BLaER1 (cell line): ENCODE data around the gene TPSAB1.
A peak's percentile ranks its signal among the peaks of the same experiment; 100 is the strongest.

Experiments used
- H3K27ac ChIP-seq: shearing (Covaris generic); formaldehyde crosslinking; 2 replicates; pipeline ENCODE4 v1.8.1; 2022
- H3K27me3 ChIP-seq: shearing (Covaris generic); formaldehyde crosslinking; 2 replicates; pipeline ENCODE4 v1.8.1; 2022
- H3K36me3 ChIP-seq: shearing (Covaris generic); formaldehyde crosslinking; 2 replicates; pipeline ENCODE4 v1.8.1; 2022
- H3K4me1 ChIP-seq: shearing (Covaris generic); formaldehyde crosslinking; 2 replicates; pipeline ENCODE4 v1.8.1; 2022
- H3K4me2 ChIP-seq: shearing (Covaris generic); formaldehyde crosslinking; 2 replicates; pipeline ENCODE4 v1.8.1; 2022
- H3K4me3 ChIP-seq: shearing (Covaris generic); formaldehyde crosslinking; 2 replicates; pipeline ENCODE4 v1.8.1; 2022
- H3K9ac ChIP-seq: shearing (Covaris generic); formaldehyde crosslinking; 2 replicates; pipeline ENCODE4 v1.8.1; 2022
- H3K9me3 ChIP-seq: shearing (Covaris generic); formaldehyde crosslinking; 2 replicates; pipeline ENCODE4 v1.8.1; 2022
- H4K20me1 ChIP-seq: shearing (Covaris generic); formaldehyde crosslinking; 2 replicates; pipeline ENCODE4 v1.8.1; 2022
- Cebpa-rat ChIP-seq: shearing (Covaris generic); IDR thresholded peaks from 2 replicates; pipeline ENCODE4 v1.8.1; 2022

Gene TPSAB1

DNA sequence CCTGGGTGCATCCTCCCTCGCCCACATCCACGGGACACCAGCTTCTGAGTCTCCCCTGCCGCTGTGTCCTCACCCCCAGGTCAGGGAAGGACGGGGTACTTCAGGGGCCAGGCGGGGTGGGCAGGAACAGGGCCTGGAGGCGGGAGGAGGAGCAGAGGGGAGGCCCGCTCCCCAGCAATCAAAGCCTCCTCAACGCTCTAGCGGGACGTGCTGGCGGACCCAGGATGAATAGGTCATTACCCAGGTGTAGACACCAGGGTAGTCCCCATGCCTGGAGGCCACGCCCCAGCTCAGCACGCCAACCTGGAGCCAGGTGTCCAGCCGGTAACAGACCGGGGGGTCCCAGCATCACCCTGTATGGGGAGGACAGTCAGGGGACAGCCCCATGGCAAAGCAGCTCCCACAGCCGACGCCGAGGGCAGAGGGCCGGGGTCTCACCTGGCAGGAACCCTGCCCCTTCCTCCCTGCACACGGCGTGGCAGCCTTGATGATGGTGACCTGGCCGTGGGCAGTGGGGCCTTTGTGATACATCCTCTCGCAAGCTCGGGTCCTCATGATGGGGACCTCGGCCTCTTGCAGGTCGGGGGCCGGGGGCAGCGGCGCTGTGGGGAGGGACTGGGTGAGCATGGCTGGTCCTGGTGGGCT, 39.6 kb downstream of the TPSAB1 start:
- Histone ChIP-seq H3K4me3 (no peak overlapping the region), H3K9ac (no peak overlapping the region), H4K20me1 (no peaks in the 10 kb centered on the region), H3K27ac (peak overlapping the region; percentile 38; the same call in 1 of the 2 replicates), H3K36me3 (no peaks in the 10 kb centered on the region), H3K27me3 (peaks cover 60% of the 10 kb centered on the region), H3K9me3 (no peaks in the 10 kb centered on the region), H3K4me1 (peaks cover 62% of the 10 kb centered on the region), H3K4me2 (peak overlapping the region; percentile 67)
- TF ChIP-seq Cebpa-rat: no peak

DNA sequence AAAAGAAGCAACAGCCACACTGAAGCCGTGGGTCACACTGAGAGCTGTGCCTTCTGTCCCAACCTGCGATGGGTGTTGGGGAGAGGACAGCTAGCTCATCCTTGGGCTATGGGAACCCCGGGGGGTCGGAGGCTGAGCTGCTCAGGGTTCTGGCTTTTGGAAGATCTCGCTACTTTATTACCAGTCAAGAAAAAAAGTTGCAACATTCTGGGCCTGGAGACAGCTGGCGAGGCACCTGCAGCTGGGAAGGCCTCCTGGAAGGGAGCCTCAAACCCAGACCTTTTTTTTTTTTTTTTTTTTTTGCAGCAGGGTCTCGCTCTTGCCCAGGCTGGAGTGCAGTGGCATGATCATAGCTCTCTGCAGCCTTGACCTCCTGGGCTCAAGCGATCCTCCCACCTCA, 40.3 kb downstream of the TPSAB1 start:
- Histone ChIP-seq H3K4me1 (peaks cover 62% of the 10 kb centered on the region), H4K20me1 (no peaks in the 10 kb centered on the region)
- TF ChIP-seq Cebpa-rat: no peak

DNA sequence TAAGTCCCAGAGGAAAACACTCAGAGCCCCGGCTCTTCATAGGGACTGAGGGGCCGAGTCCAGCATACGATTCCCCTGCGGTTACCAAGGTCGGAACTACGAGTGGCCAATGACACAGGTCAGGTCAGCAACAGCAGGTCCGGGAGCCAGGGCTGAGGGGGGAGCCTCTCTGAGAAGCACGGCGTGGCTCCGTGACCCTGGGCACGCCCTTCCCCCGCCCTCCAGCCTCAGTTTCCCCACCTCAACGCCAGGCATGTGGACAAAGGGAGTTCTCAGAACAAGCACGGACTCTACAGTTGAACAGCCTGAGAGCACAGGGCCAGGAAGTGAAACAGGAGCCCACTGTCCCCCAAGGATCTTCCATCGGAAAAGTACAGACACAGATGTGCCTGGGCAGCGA, 41.0 kb downstream of the TPSAB1 start:
- Histone ChIP-seq H3K9ac (no peak overlapping the region), H3K27me3 (peaks cover 69% of the 10 kb centered on the region)

More for the DNA sequence above, 40.3 kb downstream of the TPSAB1 start:
- Histone ChIP-seq H3K27ac (no peak overlapping the region), H3K4me2 (peak overlapping the region; percentile 77; the same call in 1 of the 2 replicates), H3K27me3 (peaks cover 63% of the 10 kb centered on the region), H3K9ac (no peak overlapping the region), H3K4me3 (no peak overlapping the region), H3K9me3 (no peaks in the 10 kb centered on the region), H3K36me3 (no peaks in the 10 kb centered on the region)

DNA sequence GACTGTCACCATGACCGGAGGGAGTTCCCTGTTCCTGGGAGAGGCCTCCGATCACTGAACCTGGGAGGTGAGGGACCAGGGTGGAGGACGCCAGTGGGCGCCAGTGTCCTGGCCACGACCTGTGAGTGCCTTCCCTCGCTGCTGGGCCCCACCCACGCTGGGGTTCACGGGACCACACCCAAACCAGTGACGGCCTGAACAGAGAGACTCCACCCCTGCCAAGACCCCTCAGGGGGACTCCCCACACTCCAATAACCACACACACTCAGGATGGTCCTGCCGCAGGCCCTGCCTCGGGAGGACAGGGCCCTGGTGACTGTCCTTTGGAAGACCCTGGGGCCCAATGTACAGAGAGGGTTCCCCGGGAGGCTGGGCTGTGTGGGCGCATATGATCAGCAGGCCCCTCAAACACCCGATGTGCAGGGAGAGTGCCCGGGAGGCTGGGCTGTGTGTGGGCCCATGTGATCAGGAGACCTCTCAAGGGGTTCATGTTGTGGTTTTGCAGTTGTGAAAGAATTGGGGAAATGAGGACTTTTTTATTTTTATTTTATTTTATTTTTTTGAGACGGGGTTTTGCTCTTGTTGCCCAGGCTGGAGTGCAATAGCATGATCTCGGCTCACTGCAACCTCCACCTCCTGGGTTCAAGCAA, 41.9 kb downstream of the TPSAB1 start:
- Histone ChIP-seq H3K27me3 (peaks cover 64% of the 10 kb centered on the region), H3K9me3 (no peaks in the 10 kb centered on the region), H3K4me2 (peak overlapping the region; percentile 77), H3K4me1 (peaks cover 62% of the 10 kb centered on the region), H3K36me3 (no peaks in the 10 kb centered on the region), H3K9ac (no peak overlapping the region), H4K20me1 (no peaks in the 10 kb centered on the region), H3K4me3 (no peak overlapping the region), H3K27ac (no peak overlapping the region)
- no peak for TF ChIP-seq Cebpa-rat

More for the DNA sequence above, 41.0 kb downstream of the TPSAB1 start:
- Histone ChIP-seq H4K20me1 (no peaks in the 10 kb centered on the region), H3K36me3 (no peaks in the 10 kb centered on the region), H3K27ac (no peak overlapping the region), H3K9me3 (no peaks in the 10 kb centered on the region), H3K4me3 (no peak overlapping the region), H3K4me2 (peak overlapping the region; percentile 77), H3K4me1 (peaks cover 62% of the 10 kb centered on the region)
- TF ChIP-seq Cebpa-rat: no peak

DNA sequence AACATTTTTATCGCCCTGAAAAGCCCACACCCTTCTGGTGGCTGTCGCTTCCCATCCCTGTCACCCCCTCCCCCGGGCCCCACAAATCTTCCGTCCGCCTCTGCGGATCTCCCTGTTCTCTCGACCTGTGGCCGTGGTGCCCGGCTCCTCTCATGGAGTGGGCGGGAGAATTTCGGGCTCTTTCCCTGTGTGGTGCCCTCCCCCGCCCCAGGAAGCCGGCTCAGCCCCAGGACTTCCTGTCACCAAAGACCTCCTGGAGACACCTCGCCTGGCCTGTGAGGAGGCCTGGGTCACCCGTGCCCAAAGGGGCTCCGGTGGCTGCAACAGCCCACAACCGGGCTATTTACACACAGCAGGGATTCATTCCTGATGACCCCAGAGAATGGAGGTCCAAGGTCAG, 42.8 kb downstream of the TPSAB1 start:
- H3K4me1 ChIP-seq: peaks cover 62% of the 10 kb centered on the region
- H3K27ac ChIP-seq: no peak overlapping the region
- H3K4me3 ChIP-seq: no peak overlapping the region; the same call in 1 of the 2 replicates
- peaks cover 65% of the 10 kb centered on the region for H3K27me3 ChIP-seq
- H3K36me3 ChIP-seq: no peaks in the 10 kb centered on the region
- H4K20me1 ChIP-seq: no peaks in the 10 kb centered on the region
- peak overlapping the region; percentile 15; the same call in 1 of the 2 replicates for H3K9ac ChIP-seq
- no peaks in the 10 kb centered on the region for H3K9me3 ChIP-seq
- peak overlapping the region; percentile 77 for H3K4me2 ChIP-seq
- no peak for TF ChIP-seq Cebpa-rat

DNA sequence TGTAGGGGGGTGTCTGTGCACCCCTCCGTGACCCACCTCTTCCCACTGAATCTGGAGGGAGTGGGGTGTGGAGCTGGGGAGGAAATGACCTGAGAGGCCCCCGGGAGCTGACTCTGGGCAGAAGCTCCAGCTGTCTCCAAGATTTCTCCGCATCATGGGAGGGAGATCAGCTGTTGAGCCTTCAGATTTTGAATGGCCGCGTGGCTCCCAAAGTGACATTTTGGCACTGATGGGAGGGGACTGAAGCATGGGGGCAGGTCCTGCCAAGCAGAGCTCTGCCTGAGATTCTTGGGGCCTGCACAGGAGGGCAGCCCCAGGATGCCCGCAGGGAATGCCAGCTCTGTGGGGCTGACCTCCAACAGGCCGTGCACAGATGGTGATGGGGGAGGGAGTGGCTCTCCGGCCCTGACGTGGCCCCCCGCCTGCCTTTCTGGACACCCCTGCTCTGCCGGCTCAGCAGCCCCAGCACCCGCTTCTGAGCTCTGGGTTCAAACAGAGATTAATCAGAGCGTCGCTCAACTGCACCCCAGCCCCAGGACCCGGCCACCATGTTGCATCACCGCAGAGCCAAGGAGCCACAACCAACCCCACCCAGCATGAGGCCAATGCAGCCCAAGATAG, 43.6 kb downstream of the TPSAB1 start:
- Histone ChIP-seq H3K4me3 (no peak overlapping the region; the same call in 1 of the 2 replicates), H3K27me3 (peaks cover 57% of the 10 kb centered on the region), H3K9ac (no peak overlapping the region), H3K4me1 (peaks cover 61% of the 10 kb centered on the region), H3K27ac (no peak overlapping the region), H3K9me3 (no peaks in the 10 kb centered on the region), H3K36me3 (no peaks in the 10 kb centered on the region), H4K20me1 (no peaks in the 10 kb centered on the region), H3K4me2 (peak overlapping the region; percentile 77)
- no peak for TF ChIP-seq Cebpa-rat

DNA sequence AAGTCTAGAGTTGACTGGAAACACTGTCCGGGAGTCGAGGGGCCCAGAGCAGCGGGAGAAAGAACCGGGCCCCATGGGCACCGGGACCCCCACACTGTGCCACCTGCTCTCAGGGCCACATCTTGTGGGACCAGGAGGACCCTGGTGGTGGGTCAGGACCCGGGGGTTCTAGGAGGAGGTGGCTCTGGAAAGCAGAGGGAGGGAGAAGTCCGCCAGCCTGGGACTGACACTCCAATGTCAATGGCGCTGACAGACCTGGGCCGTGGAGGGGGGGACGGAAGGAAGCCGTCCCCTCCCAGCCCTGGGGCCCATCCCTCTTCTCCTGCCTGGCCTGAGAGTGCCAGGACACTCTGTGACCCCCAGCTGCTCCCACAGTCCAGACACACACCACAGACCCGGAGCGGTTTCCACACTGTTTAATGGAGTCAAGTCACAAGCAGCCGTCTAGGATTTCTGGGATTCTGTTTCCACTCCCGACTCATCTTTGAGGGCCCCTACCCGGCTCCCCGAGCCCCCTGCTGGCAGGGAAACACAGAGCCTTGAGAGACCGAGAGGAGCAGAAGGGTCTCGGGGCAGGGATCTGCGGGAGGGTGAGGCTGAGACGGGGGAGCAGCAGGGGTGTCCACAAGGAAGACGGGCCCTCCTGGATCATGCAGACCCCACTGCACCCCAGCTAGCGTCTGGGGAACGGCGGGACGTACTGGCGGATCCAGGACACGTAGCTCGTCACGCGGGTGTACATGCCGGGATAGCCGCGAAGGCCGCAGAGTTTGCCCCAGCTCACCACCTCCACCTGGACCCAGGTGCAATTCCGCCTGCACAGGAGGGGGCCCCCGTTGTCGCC, 45.4 kb downstream of the TPSAB1 start:
- Histone ChIP-seq H4K20me1 (no peaks in the 10 kb centered on the region), H3K4me1 (peaks cover 61% of the 10 kb centered on the region), H3K27me3 (peaks cover 58% of the 10 kb centered on the region), H3K27ac (no peak overlapping the region), H3K4me2 (no peak overlapping the region), H3K4me3 (no peak overlapping the region), H3K9ac (no peak overlapping the region), H3K36me3 (no peaks in the 10 kb centered on the region), H3K9me3 (no peaks in the 10 kb centered on the region)
- no peak for TF ChIP-seq Cebpa-rat

DNA sequence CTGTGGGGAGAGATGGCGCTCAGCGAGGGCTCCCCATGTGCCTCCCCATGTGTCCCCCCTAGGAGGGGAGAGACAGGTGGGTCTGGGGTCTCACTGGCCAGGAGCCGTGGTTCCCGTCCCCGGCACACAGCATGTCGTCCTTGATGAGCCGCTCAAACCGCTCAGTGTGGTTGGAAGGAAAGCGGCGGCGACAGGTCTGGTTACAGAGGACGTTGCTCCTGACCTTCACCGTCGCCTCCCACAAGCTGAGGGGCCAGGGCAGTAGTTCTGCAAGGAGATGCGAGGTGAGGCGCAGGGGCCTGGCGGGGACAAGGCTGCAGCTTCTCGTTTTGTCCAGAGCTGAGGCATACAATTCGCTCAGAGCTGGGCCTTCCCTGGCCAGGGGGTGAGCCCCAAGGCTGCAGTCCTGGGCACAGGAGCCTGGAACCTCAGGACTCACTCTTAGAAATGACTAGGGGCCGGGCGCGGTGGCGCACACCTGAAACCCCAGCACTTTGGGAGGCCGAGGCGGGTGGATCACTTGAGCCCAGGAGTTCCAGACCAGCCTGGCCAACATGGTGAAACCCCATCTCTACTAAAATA, 46.1 kb downstream of the TPSAB1 start:
- no peak for TF ChIP-seq Cebpa-rat
- Histone ChIP-seq H3K4me2 (no peak overlapping the region), H3K4me1 (peaks cover 61% of the 10 kb centered on the region), H3K4me3 (no peak overlapping the region), H3K27me3 (peaks cover 52% of the 10 kb centered on the region), H4K20me1 (no peaks in the 10 kb centered on the region), H3K36me3 (no peaks in the 10 kb centered on the region), H3K27ac (no peak overlapping the region), H3K9me3 (no peaks in the 10 kb centered on the region), H3K9ac (no peak overlapping the region)

DNA sequence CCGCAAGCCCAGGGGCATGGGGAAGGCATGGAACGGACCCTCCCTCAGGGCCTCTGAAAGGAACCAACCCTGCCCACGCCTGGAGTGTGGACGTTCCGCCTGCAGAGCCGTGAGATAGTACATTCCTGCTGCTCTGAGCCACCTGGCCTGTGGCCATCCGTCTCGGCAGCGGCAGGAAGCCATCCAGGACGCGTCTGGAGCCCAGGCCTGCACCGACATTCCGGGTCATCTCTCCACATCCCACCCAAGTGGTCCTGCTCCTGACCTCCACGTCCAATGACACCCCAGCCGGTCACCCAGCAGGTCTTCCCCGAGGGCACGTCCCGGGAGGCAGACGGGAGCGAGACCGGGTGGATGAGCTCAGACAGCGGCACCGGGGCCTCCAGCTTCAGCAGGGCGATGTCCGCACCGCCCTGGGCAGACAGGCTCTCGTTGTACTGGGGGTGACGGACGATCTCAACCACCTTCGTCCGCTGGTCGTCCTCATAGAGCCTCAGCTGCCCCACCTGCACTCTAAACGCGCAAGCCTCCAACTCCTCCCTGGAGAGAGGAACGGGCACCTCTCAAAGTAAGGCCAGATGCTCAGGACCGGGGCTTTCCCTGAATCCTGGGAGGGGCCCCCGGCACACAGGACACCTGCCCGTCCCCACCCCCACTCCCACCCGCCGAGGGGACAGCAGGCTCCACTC, 47.6 kb downstream of the TPSAB1 start:
- H3K4me3 ChIP-seq: no peak overlapping the region
- H3K4me2 ChIP-seq: no peak overlapping the region
- H4K20me1 ChIP-seq: no peaks in the 10 kb centered on the region
- peaks cover 37% of the 10 kb centered on the region for H3K27me3 ChIP-seq
- peaks cover 54% of the 10 kb centered on the region for H3K4me1 ChIP-seq
- no peak for TF ChIP-seq Cebpa-rat
- no peak overlapping the region for H3K9ac ChIP-seq
- H3K27ac ChIP-seq: no peak overlapping the region
- H3K36me3 ChIP-seq: no peaks in the 10 kb centered on the region
- H3K9me3 ChIP-seq: no peaks in the 10 kb centered on the region
